ENCODE data around the gene MOB2. TPM values are rescaled to one million over a fixed set of nuclear protein-coding genes. Genes with fewer than 3 reads are reported as not detected.
"Not testable (repeated sequence)": the region's sequence is repeated elsewhere in the genome, so short reads cannot be mapped to it uniquely, and the experiment has no call there.

Gene MOB2
- polyA plus RNA-seq, 10 donors = 20.2 to 26.1 (median 22.6) TPM

DNA sequence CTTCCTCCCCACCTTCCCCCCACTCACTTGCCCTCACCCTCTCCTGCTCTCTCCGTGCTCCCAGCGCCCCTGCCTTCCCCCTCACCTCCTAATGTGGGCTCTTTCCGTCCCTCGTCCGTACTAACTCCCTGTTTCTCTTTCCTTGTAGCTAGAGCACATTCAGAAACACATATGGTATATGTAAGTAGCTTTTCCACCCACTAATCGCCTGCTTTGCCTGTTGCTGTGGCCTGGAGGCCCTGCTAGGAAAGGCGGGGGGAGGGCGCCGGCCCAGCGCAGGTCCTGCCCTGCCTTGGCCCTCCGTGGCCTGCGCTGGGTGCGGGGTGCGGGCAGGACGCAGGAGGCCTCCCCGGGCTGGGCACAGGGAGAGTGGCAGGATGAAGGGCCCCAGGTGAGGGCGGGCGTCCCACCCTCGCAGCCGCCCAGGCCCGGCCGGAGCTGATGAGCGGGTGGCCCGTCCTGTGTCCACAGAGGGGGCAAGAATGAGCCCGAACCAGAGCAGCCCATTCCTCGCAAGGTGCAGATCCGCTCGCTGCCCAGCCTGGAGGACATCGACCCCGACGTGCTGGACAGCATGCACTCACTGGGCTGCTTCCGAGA is 41.7 kb downstream of the MOB2 start:
- no peak for DNase-seq

DNA sequence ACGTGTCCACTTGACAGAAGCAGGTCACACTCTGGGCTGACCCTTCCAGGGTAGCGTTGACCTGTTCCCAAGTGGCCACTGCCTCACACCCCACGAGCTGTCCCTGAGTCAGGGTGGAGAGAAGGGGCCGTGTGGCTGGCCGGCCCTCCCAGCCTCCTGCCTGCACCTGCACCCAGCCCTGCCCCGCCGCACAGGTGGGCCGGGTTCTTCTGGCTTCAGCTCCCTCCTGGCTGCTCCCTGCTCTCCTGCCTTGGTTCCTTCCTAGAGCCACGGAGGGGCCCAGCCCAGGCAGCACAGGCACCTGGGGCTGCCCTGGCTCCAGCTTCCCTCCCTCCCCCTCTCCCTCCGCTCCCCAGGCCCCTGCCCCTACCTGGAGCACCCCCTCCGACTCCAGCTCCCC is 42.3 kb downstream of the MOB2 start:
- DNase-seq = no peak

DNA sequence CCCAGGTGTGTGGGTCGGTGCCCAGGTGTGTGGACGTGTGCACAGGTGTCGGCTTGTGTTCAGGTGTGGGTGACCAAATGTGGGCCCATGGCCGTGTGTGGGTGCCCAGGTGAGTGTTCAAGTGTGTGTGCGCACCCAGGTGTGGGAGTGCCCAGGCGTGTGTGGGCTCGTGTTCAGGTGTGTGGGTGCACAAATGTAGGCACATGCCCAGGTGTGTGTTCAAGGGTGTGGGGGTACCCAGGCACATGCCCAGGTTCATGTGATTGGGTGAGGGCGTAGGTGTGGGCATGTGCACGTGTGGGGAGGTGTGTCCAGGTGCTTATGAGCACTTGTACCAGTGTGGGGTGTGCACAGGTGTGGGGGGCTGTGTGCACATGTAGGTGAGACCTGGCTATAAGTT is 42.8 kb downstream of the MOB2 start:
- DNase-seq = no peak

DNA sequence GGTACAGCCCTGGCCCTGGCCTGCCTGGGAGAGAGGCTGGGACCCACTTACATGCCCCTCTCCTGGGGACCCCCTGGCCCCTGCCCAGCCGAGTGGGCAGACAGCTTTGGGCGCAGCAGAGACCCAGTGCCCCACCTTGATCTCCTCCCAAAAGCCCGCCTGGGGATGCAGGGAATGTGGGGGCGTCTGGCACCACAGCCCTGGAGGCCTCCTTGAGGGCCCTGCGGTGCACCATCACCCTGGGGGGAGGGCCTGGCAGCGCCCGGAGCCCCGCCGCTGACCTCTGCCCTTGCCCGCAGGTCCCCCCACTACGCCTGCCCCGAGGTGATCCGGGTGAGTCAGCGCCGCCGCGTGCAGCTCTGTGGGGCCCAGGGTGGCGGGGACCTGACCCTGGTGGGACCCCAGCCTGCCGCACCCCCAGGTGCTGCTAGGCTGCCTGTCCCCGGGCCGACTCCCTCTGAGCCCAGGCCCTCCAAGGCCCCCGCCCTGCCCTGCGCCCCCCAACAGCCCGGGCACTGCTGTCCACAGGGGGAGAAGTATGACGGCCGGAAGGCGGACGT is 43.7 kb downstream of the MOB2 start:
- no peak for DNase-seq

DNA sequence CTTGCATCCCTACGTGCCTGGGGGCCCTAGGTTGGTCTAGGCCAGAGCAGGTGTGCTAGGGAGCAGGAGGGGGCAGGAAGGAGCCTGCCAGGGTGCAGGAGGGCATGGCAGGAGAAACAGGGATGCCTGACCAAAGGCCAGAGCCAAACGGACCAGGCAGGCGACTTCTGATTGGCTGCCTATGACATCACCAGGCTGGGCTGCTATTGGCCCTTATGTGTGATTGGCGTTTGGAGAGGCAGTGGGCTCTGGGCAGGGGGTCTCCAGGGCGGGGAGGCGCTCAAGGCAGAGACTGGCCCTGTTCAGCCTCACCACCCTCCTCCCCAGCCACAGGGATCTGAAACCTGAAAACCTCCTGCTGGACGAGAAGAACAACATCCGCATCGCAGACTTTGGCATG is 44.4 kb downstream of the MOB2 start:
- no peak for DNase-seq

DNA sequence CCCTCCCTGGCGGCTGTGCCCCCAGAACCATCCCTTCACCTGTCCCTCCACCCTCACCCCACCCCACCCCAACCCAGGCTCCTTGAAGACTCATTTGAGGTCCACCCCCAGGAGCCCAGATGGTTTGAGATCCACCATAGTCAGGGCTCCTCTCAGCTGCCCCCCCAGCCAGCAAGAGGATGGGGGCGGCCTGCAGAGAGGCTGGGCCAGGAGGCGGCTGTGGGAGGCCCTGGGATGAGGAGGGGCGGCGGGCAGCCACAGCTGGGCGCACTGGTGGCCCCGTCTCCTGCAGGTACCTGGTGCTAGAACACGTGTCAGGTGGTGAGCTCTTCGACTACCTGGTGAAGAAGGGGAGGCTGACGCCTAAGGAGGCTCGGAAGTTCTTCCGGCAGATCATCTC is 46.1 kb downstream of the MOB2 start:
- no peak for DNase-seq

DNA sequence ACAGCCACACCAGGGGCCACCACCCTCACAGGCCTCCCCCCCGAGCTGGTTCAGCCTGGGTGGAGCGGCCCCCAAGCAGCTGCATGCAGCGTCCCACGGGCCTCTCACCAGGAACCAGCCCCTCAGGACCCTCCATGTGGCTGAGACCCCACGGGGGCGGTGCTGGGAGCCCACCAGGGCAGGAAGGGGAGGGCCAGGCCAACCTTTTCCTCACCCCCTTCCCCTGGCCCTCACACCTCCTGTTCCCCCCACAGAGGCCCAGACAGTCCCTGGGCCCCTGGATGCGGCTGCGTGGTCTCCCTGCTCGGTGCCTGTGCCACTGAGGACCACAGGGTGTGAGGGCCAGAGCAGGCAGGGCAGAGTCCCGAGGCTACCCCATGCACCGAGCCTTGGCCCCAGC is 46.5 kb downstream of the MOB2 start:
- no peak for DNase-seq

DNA sequence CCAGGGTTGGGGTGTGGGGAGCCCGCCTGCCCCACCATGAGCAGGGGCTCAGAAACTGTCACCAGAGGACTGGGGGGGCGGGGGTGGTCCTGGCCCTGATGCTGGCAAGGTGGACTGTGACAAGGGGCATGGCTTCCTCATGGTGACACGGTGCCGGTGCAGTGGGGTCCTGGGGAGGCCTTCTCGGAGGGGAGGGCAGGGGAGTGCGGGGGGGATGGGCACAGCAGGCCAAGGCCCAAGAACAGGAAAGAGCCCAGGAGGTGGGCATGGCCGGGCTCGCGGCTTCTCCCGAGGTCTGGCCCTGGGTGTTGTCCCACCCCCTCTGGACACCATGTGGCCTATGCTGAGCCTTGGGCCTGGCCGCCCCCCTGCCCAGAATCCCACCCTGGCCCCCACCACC is 47.2 kb downstream of the MOB2 start:
- DNase-seq = no peak

DNA sequence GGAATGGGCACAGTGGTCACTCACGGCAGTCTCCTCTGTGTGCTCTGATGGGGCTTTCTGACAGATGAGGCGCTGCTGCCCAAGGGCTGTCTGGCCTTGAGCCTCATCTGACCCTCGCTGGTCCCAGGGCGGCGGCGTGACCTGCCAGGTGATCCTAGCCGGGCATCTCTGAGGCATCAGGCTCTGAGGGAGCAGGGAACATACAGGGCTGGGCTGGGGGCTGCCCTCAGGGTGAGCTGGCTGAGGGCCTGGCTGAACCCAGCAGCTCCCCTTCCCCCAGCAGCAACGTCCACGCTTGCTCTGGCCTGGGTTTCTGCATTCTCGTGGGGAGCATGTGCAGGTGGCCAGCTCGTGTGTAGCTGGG is 47.6 kb downstream of the MOB2 start:
- no peak for DNase-seq

DNA sequence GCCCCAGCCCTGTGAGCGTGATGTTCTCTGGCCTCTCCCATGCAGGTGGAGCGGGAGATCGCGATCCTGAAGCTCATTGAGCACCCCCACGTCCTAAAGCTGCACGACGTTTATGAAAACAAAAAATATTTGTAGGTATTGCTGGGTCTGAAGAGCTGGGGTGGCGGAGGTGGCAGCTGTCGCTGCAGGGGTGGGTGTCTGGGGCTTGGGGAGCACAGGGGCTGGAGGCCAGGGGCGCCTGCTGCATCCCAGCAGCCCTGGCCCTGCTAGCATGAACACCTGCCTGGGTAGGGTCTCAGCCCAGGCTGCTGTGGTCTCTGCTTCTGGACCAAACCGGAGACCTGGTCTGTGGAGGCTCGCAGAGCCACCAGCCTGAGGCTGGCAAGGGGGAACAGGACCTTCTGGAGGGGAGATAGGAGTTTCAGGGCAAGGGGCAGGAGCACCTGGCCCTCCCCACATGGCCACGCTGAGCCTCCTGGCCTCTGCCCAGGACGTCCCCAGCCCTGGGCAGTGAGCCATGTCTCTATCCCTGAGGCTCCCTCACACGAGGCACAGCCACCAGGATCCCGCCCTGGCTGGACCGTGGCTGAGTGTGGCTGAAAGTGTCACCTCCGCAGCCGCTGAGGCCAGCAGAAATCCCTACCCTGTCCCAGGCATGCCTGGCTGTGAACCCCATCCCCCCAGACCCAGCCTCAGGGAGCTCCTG is 48.2 kb downstream of the MOB2 start:
- DNase-seq = no peak

DNA sequence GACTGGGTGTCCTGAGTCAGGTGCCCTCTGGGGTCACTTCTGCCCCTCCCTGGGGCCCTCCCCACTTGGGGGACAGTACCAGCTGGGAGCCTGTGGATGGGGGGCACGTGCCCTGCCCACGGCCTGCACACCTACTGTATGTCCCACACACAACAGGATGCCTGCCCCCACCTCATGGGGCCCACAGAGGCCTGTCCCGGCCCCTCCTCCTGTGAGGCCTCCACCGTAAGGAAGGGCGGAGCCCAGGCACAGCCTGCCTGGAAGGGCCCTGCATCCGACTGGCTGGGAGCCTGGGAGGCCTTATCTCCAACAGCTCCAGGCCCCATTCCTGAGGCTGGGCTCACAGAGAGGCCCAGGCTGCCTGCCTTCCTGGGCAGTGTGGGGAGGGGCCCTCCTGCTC is 49.1 kb downstream of the MOB2 start:
- DNase-seq = peak in 2 of 3 donors; percentile 15 to 49

DNA sequence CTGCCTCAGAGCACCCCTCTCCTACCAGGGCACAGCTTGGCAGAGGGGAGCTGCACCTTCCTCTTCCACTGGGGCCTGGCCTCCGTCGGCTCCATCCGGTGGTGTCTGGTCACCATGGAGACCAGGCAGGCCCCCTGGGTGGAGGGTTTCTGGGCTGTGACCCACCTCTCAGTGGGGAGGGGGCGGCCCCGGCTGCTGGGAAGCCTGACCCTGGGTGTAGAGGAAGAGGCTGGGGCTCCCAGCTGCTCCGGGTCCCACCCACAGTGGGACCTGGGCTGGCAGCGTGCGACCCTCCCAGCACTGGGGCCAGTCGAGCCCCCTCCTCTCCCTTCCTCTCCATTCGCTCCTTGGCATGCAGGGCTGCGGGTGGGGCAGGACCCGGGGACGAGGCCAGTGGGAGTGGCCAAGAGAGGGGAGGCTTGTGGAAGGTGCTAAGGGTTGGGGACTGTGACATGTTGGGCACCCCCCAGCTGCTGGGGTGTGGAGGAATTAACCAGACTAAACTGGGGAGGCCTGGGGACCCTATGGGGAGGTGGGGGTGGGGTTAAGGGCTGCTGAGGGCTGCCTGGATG is 50.0 kb downstream of the MOB2 start:
- no peak for DNase-seq

DNA sequence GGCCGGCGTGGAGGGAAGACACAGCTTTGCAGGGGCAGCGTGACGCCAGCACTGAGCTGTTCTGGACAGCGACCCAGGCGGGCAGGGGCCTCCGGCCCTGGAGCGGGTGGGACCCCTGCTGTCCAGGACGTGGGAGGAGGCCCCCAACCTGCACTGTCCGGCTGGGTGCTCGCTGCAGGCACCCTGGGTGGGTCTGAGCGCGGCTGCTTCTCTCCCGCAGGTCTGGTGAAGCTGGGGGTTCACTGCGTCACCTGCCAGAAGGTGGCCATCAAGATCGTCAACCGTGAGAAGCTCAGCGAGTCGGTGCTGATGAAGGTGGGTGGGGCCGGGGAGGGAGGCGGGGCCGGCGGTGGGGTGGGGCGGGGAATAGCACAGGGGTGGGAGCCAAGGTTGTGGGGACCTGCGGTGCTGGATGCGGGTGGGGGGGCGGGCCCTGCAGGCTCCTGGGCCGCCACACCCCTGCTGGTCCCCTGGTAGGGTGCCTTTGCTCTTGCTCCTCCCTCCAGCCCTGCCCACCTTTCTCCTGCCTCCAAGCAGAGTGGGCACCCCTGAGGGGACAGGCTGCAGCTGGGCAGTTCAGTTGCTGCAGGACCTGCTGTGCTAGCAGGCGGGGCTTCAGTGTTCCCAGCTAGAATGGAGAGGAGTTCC is 50.6 kb downstream of the MOB2 start:
- no peak for DNase-seq

DNA sequence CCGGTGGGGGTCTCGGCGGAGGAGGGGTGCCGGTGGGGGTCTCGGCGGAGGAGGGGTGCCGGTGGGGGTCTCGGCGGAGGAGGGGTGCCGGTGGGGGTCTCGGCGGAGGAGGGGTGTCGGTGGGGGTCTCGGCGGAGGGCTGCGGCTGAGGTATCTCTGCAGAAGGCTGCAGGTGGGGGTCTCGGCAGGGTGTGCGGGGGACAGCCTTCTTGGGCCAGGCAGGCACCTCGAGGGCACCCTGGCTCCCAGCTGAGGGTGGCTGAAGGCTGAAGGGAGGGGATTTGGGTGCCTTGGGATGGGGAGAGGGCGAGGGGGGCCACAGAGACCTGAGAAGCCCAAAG is 51.1 kb downstream of the MOB2 start:
- DNase-seq = not testable (repeated sequence)

DNA sequence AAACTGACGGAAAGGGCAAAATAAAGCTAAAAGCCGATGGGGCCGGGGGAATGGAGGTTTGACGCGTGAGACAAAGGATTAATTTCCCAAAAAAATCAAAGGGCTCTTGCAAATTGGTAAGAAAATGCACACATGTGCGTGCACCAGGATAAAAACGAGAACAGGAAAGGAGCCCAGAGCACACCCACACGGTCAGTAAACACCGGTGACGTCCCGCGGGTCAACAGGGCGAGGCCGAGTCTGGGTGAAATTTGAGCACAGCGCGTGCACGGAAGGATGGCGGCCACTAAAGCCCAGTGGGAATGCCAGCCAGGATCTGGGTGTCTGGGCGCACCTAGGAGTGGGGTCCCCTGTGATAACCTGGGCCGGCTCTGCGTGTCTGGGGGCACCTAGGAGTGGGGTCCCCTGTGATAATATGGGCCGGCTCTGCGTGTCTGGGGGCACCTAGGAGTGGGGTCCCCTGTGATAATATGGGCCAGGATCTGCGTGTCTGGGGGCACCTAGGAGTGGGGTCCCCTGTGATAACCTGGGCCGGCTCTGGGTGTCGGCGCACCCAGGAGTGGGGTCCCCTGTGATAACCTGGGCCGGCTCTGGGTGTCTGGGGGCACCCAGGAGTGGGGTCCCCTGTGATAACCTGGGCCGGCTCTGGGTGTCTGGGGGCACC is 52.5 kb downstream of the MOB2 start:
- no peak for DNase-seq

DNA sequence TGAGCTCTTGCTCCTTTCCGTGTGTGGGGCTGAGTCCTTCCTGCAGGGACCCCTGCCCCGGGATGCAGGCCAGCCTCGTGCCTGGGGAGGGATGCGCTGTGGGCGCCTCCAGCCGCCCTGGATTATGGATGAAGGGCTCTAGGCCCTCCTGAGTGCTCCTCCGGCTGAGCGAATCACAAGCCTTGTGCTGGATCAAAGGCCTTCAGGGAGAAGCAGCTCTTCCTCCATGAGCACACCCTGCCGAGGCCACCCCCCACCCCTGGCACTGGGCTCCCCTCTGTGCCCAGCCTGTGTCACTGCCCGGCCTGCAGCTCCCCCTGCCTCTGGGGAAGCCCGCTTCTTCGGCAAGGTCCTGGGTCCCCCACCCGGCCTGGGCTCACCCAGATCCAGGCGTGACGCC is 53.0 kb downstream of the MOB2 start:
- no peak for DNase-seq

DNA sequence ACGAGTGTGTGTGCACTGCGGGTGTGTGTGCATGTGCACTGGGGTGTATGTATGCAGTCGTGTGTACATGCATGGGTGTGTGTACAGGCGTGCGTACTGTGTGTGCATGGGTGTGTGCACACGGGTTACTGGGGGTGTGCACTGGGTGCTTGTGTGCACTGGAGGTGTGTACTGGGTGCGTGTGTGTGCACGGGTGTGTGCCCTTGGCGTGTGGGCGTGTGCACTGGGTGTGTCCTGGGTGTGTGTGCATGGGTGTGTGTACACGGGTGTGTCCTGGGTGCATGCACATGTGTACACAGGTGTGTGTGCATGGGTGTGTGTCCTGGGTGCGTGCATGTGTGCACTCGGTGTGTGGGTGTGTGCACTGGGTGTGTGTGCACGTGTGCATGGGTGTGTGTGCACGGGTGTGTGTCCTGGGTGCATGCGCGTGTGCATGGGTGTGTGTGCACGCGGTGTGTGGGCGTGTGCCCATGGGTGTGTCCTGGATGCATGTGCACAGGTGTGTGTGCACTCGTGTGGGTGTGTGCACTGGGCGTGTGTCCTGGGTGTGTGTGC is 57.7 kb downstream of the MOB2 start:
- DNase-seq = no peak

DNA sequence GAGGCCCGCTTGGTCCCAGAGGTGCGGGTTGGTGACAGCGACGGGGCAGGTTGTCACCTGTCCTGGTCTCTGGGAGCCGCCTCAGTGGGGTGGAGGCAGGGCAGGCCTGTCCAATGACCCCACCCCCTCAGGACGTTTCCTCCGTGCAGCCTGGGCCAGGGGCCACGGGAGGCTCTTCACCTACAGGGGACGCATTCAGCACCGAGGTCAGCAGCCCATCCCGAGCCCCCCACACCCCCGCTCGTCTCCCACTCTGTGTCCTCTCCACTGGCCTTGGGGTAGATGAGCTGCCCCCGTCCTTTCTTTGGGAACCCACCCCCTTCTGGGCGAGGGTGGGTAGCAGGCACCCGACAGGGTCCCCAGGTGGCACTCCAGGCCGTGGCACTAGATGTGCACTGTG is 61.1 kb downstream of the MOB2 start:
- no peak for DNase-seq

DNA sequence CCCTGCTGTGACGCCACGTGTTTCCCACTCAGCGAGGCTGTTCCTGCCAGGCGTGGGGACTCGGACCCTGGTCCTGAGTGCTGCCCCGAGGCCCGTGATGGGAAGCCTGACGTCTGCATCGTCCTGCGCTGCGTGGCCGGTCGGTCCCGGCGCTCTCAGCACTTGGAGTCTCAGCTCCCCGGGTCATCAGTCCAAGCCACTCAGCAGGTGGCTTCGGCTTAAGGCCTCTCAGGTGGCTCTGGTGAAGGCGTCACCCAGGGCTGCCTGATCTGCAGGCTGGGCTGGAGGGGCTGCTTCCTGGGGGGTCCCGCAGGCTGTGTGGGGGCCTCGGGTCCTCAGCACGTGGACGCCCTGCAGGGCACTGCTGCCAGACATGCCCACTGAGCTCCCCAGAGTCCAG is 61.6 kb downstream of the MOB2 start:
- DNase-seq = no peak

DNA sequence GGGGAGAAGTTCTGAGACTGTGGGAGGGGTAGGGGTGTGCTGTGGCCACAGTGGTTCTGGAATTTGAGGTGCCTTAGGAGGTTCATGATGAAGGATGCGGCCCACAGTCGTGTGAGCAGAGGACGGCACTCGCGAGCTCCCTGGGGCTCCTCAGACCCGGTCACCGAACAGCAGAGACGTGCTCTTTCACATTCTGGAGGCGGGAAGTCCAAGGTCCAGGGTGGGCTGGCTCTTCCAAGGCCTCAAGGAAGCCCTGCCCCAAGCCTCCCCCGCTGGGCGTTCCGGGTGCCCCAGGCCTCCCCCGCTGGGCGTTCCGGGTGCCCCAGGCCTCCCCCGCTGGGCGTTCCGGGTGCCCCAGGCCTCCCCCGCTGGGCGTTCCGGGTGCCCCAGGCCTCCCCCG is 63.2 kb downstream of the MOB2 start:
- not testable (repeated sequence) for DNase-seq

DNA sequence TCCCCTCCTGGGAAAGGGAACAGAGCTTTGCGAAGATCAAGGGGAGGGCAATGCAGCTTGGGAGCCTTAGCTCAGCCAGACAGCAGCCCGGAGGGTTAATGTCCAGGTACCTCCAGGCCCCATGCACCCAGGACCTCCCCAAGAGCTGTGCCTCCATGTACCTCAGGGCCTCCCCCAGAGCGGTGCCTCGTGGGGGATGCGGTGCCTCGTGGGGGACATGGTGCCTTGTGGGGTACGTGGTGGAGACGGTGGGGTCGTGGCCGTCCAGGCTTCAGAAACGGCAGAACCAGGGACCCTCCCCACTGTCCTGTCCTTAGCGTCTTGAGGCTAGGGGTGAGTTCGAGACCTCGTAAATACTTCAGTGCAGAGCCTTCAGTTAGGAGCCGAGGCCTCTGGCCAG is 63.6 kb downstream of the MOB2 start:
- DNase-seq = no peak

DNA sequence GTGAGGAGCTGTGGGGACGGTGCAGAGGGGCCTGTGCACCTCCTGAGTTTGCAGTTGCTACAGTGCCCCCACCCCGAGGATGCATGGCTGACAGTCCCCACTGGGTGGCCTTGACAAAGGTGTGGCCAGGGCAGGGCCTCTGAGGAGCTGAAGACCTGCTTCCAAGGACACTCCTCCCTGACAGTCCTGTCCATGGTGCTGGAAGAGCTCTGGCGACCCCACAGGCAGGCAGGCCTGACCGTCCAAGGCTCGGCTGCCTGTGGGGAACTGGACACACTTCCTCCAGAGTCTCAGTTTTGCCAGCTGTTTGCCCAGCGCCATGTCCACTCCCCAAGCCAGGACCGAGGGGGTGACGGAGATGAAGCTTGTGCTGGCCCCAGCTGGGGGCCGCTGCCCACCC is 64.1 kb downstream of the MOB2 start:
- no peak for DNase-seq

All from muscle of back (tissue), 11 donors.